Measurements from ENCODE around the gene MYOT. TPM values are rescaled to one million over a fixed set of nuclear protein-coding genes. Genes with fewer than 3 reads are reported as not detected.

The MYOT gene
- total RNA-seq, 1 experiment from 2014 or later, result not detected

- ChIA-PET POLR2A (ENCODE audit: unreplicated experiment) (no interaction called here), CTCF (no interaction called here)
- Histone ChIP-seq H3K79me2 (ENCODE audit: low read length) (no peaks in the 10 kb centered on the region), H3K4me3 (ENCODE audit: low read length) (no peak overlapping the region), H3K9me2 (replicated peaks; ENCODE audit: low read length) (no peaks in the 10 kb centered on the region), H4K20me1 (ENCODE audit: low read length) (no peaks in the 10 kb centered on the region), H3K9ac (ENCODE audit: low read length) (no peak overlapping the region), H3K36me3 (ENCODE audit: low read depth, low read length) (no peaks in the 10 kb centered on the region), H3F3A (ENCODE audit: low read length, unreplicated experiment) (no peaks in the 10 kb centered on the region), H3K27me3 (ENCODE audit: low read length) (no peaks in the 10 kb centered on the region), H3K4me2 (ENCODE audit: low read length) (no peak overlapping the region), H2AFZ (ENCODE audit: low read length) (no peak overlapping the region), H3K4me1 (ENCODE audit: insufficient read depth, low read length) (peaks cover 27% of the 10 kb centered on the region), H3K9me3 (ENCODE audit: low read length) (no peaks in the 10 kb centered on the region), H3K27ac (ENCODE audit: low read length) (no peak overlapping the region)
- BruUV-seq (replicated peaks), result no TSS peak
- intact Hi-C loops (cut with micrococcal nuclease), result loop anchor here (2.0 kb wide), 1 partner anchor 56 kb away; the partner anchor contains the start of gene PKD2L2
- ATAC-seq, result no peak
- DNase-seq, result no peak
- TF ChIP-seq CTCF (conservative IDR thresholded peaks at IDR 0.05; ENCODE audit: low read depth, low read length), result no peak
- TF ChIP-seq EZH2phosphoT487 (IDR thresholded peaks at IDR 0.05; ENCODE audit: borderline replicate concordance, low read length), result no peak
- TF ChIP-seq EZH2 (IDR thresholded peaks at IDR 0.05; ENCODE audit: low read length, unreplicated experiment), result no peak
Measured at GRCh38 chr5:137832416-137832815, 35.2 kb upstream of the MYOT start.

DNA sequence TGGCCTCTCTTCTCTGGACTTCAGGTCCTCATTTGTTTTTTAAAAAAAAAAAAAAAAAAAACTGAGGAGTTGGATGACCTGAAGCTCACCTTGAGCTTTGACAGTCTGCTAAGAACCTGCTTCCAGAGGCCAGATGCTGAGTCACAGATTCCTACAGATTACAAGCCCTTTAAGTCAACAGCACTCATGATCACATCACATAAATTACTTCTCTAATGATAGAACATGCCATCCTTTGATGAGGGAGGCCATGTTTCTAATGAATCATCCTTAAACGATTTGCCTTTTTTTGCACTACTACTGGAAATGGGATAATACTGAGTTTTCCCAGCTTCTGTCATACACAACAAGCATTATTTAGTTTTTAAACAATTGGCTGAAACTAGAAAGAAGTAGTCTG lies 34.2 kb upstream of the MYOT start:
- ATAC-seq (peak; percentile 96), DNase-seq (peak; percentile 90)
- Histone ChIP-seq H3F3A (ENCODE audit: low read length, unreplicated experiment) (no peaks in the 10 kb centered on the region), H2AFZ (ENCODE audit: low read length) (no peak overlapping the region), H3K79me2 (ENCODE audit: low read length) (no peaks in the 10 kb centered on the region), H3K27ac (ENCODE audit: low read length) (peak overlapping the region; percentile 52), H3K9me2 (replicated peaks; ENCODE audit: low read length) (no peaks in the 10 kb centered on the region), H3K36me3 (ENCODE audit: low read depth, low read length) (no peaks in the 10 kb centered on the region), H3K9me3 (ENCODE audit: low read length) (no peaks in the 10 kb centered on the region), H3K4me1 (ENCODE audit: insufficient read depth, low read length) (peaks cover 27% of the 10 kb centered on the region), H4K20me1 (ENCODE audit: low read length) (no peaks in the 10 kb centered on the region), H3K27me3 (ENCODE audit: low read length) (no peaks in the 10 kb centered on the region), H3K4me2 (ENCODE audit: low read length) (peak overlapping the region; percentile 50), H3K9ac (ENCODE audit: low read length) (no peak overlapping the region), H3K4me3 (ENCODE audit: low read length) (no peak overlapping the region)
- POLR2A ChIA-PET (ENCODE audit: unreplicated experiment), result interaction anchor here (0.6 kb wide), 1 partner anchor 96 kb away, joined by 3 read pairs; no protein-coding TSS in a partner anchor
- CTCF ChIA-PET, result interaction anchor here (0.7 to 1.2 kb wide), 2 partner anchors 9 to 55 kb away, joined by 6 to 7 read pairs; no protein-coding TSS in a partner anchor
- intact Hi-C loops (cut with micrococcal nuclease), result loop anchor here (2.0 kb wide), 1 partner anchor 55 kb away; the partner anchor contains the start of gene PKD2L2
- no TSS peak for BruUV-seq (replicated peaks)
- TF ChIP-seq EZH2phosphoT487 (IDR thresholded peaks at IDR 0.05; ENCODE audit: borderline replicate concordance, low read length) (no peak), EZH2 (IDR thresholded peaks at IDR 0.05; ENCODE audit: low read length, unreplicated experiment) (no peak), CTCF (conservative IDR thresholded peaks at IDR 0.05; ENCODE audit: low read depth, low read length) (no peak)

GRCh38 chr5:137834498-137835049 lies 33.1 kb upstream of the MYOT start:
- ChIA-PET CTCF (no interaction called here), POLR2A (ENCODE audit: unreplicated experiment) (interaction anchor here (0.9 kb wide), 1 partner anchor 38 kb away, joined by 4 read pairs; no protein-coding TSS in a partner anchor)
- intact Hi-C loops (cut with micrococcal nuclease), result no loop called here
- Histone ChIP-seq H3K9me2 (replicated peaks; ENCODE audit: low read length) (no peaks in the 10 kb centered on the region), H3K27me3 (ENCODE audit: low read length) (no peaks in the 10 kb centered on the region), H3K79me2 (ENCODE audit: low read length) (no peaks in the 10 kb centered on the region), H3K4me3 (ENCODE audit: low read length) (no peak overlapping the region), H3K4me2 (ENCODE audit: low read length) (peak overlapping the region; percentile 50), H4K20me1 (ENCODE audit: low read length) (no peaks in the 10 kb centered on the region), H3K27ac (ENCODE audit: low read length) (no peak overlapping the region), H2AFZ (ENCODE audit: low read length) (no peak overlapping the region), H3F3A (ENCODE audit: low read length, unreplicated experiment) (no peaks in the 10 kb centered on the region), H3K9ac (ENCODE audit: low read length) (no peak overlapping the region), H3K4me1 (ENCODE audit: insufficient read depth, low read length) (peaks cover 27% of the 10 kb centered on the region), H3K36me3 (ENCODE audit: low read depth, low read length) (no peaks in the 10 kb centered on the region), H3K9me3 (ENCODE audit: low read length) (no peaks in the 10 kb centered on the region)
- DNase-seq, result peak; percentile 36
- no peak for TF ChIP-seq CTCF (conservative IDR thresholded peaks at IDR 0.05; ENCODE audit: low read depth, low read length)
- no peak for TF ChIP-seq EZH2phosphoT487 (IDR thresholded peaks at IDR 0.05; ENCODE audit: borderline replicate concordance, low read length)
- TF ChIP-seq EZH2 (IDR thresholded peaks at IDR 0.05; ENCODE audit: low read length, unreplicated experiment), result no peak
- ATAC-seq, result no peak; the same call in 1 of the 2 replicates
- BruUV-seq (replicated peaks), result no TSS peak

All from PC-3 (cell line).